ENCODE data around the gene CCDC197.

CCDC197 gene

DNA sequence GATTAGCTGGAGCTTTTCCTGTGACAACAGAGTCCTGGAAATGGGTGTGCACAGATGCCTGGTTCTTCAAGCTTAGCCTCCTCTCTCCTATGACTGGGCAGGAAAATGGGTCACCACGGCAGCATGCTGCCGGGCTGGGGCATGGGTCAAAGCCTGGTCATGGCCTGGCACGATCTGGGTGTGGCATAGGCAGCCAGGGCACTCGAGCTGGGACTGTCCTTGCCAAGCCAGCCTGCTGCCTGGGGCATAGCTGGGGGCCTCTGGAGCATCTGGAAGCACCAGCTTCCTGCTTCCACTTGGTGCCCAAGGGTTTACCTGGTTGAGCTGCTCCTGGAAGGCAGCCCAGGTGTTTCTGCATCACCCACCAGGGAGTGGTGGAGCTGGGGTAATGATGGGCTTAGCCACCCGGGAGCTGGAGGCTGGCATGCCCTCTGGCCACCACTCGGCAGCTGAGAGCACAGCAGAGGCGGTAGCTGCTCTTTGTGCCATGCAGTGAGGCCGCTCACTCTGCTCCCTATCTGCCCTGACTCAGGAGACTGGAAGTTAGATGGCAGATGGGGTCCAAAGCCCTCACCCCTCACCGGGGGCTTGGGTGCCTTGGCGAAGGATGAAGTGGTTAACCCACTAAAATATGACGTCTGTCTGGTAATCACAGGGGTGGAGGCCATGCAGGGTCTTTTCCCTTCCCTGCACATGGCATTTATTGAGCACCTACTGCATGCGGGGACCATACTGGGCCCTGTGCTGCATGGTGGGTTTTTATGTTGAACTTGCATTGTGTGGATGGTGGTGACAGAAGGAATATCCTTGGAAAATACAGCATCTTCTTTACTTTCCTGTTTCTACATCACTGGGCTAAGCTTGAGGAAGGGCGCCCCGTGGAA is 30.7 kb downstream of the CCDC197 start:
- no peak for DNase-seq

DNA sequence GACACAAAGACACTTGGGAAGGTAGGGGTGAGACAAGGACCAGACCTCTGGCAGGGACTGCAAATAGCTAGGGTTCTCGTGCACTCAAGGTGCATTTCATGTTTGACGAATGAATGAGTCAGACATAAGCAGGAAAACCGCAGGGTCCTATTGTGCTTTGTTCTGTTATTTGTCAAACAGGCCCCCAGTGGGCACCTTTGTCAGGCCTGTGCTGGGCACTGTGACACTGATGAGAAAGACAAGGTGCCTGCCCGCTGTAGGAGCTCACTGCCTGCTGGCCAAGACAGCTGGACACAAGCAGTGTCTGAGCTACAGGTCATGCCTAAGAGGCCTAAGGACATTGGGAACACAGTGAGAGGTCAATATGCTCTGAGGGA is 31.3 kb downstream of the CCDC197 start:
- DNase-seq: no peak

DNA sequence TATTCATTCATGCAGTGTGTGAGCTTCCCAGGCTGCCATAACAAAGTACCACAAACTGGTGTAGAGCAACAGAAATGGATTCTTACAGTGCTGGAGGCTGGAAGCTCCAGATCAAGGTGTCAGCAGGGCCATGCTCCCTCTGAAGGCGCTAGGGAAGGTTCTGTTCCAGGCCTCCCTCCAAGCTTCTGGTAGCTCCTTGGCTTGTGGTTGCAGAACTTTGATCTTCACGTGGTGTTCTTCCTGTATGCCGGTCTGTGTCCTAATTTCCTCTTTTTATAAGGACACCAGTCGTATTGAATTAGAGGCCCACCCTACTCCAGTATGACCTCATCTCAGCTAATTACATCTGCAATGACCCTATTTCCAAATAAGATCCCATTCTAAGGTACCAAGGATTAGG is 32.2 kb downstream of the CCDC197 start:
- no peak for DNase-seq

DNA sequence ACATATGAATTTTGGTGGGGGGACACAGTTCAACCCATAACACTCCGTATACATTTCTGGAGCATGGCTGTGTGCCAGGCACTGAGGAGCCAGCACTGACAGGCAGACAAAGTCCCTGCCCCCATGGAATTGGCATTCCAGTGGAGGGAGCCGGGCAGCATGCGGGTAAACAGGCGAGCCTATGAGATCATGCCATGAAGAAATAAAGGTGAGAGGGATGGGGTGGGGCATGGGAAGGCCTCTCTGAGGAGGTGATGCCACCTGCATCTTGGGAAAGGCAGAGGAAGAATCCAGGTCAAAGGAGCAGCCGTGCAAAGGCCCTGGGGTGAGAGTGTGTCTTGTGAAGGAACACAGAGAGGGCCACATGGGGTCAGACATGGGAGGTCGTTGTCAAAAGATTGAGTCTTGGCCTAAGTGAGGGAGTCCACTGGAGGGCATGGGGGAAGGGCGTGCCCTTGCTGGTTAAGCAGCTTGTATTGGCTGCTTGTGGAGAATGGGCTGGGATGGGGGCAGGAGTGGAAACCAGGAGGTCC is 32.6 kb downstream of the CCDC197 start:
- DNase-seq: no peak

DNA sequence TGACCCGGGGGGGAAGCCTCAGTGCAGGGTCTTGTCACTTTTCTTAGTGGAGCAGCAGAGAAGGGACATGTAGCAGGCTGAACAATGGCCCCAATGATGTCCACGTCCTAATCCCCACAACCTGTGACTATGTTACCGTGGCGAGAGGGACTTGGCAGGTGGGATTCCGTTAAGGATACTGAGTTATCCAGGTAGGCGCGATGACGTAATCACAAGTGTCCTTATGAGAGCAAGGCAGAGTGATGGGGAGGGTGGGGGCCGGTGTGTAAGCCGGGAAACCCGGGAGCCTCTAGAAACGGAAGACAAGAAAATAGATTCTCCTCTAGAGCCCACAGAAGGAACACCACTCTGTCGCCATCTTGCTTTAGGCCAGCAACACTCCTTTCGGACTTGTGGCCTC is 33.5 kb downstream of the CCDC197 start:
- DNase-seq: no peak

DNA sequence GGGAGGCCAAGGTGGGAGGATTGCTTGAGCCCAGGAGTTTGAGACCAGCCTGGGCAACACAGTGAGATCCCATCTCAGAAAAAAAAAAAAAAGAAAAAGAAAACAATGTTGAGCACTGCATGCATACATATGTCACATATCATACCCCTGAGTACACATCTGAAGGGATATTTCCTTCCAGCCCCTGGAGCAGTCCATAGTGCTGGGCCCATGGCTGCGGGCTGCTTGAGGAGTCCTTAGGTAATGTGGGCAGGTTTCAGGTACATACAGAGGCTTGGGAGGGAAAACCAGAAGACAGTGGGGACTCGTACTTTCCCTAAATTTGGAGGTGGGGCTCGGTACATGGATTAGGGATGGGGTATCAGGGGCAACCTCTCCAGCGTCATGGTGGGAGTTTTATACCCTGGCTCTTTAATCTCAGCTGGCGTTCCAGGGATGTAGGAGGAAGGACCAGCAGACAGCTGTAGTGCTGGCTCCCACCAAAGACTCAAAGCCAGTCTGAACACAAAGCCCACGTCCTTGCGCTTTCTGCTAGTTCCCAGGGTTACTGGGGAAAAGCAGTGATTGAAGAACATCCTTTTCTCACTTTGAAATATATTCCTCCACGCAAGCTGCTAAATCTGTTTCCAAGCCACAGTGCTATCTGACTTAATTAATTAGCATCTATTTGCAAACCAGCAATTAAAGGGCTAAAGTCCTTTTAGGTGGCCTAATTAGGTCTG is 34.2 kb downstream of the CCDC197 start:
- no peak for DNase-seq

DNA sequence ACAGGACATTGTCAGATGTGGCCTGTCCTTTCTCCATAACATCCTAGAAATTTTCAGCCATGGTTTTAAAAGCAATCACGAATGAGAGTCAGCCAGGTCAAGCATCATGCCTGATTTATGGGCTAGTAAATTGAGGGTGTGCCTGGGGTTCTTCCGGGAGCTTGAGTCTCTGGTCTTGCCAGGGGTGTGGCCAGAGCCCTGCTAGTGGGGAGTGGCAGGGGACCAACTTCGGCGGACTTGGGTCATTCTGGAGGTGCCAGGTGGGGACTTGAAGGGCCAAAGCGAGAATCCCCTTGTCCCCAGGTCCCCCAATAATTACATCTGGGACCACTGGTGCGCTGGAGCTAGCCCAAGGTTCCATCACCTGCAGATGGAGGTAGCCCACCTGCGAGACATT is 34.8 kb downstream of the CCDC197 start:
- no peak for DNase-seq

DNA sequence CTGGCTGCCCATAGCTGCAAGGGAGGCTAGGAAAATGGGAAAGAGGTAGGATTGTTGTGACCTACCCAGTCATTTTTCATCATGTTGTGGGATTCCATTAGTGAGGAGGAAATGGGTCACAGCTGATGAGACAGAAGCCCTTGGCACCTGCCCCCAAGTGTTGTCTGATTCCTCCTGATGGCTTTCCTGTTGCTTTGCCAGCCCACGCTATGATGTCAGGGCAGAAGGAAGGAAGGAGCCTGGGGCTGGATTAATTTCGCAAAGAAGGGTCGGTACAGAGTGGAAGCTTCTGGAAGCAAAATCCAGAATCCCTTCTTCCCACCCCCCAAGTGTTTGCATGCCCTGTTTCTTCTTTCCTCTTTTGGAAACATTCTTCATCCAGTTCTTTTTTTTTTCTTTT is 37.8 kb downstream of the CCDC197 start:
- no peak for DNase-seq

DNA sequence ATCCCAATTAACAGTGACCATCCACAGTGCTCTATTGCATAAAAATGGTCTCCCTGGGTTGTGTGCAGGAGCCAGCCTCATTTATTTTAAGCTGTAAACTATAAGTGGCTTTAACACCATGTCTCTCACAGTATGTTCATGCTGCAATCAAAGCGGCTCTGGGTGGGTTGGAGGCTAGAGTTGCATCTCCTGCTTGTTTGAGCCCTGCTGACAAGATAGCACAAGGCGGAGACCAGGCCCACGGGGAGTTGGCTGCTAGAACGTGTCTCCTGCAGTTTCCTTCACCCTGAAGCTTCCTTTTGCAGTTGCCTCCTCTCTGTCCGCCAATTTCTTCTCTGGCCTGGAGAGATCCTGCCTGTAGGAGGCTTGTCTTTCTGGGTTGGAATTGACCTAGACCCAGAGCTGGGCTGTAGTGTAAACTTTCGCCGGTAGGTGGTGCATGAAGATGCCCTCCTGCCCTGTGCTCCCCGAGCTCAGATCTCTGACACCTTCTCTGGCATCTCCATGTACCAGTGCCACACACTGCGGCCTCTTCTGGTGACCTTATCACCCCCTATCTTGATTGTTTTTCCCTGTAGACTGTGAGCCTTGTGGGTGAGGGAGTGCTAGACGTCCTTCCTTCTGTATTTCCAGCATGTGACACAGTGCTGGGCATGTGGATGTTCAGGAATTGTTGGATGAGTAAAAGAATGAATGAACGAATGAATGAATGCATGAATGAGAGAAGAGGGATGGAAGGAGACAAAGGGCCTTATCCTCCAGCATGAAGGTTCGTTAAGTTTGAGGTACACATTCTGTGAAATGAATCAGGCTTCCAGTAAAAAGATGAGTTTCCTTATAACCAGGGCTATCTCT is 39.4 kb downstream of the CCDC197 start:
- peak; percentile 41 to 70 (median 56) for DNase-seq

DNA sequence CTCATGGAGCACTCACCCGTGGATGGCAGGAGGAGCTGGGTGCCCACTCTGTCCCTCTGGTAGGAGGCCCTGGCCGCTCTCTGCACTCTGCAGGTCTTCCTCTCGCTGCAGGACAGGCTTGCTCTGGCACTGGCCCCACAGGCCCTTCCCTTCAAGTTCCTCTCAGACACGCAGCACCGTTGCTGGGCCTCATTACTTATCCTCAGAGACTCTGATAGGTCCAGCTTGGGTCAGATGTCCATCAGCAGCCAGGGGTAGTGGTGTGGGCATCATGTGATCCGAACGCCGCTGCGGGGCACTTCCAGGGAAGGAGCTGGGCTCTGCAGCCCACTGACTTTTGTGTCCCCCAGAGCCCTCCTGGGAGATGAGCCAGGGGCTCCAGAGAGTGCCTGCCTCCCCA is 40.9 kb downstream of the CCDC197 start:
- no peak for DNase-seq

DNA sequence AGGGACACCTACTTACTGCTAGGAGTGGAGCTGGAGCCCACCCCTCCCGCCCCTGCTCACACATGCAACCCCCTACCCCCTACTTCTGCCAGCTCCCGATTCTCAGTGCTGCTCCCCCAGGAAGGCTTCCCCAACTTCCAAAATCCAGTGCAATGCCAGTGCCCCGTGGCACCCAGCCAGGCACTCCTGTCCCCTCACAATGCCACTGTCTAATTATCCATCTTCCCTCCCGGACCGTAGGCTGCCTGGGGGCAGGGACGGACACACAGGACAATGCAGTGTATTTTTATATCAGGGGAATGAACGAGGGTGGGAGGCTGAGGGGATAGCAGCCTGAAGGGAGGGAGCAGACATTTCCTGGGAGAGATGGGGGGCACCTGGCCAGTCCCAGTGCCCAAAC is 41.4 kb downstream of the CCDC197 start:
- no peak for DNase-seq

DNA sequence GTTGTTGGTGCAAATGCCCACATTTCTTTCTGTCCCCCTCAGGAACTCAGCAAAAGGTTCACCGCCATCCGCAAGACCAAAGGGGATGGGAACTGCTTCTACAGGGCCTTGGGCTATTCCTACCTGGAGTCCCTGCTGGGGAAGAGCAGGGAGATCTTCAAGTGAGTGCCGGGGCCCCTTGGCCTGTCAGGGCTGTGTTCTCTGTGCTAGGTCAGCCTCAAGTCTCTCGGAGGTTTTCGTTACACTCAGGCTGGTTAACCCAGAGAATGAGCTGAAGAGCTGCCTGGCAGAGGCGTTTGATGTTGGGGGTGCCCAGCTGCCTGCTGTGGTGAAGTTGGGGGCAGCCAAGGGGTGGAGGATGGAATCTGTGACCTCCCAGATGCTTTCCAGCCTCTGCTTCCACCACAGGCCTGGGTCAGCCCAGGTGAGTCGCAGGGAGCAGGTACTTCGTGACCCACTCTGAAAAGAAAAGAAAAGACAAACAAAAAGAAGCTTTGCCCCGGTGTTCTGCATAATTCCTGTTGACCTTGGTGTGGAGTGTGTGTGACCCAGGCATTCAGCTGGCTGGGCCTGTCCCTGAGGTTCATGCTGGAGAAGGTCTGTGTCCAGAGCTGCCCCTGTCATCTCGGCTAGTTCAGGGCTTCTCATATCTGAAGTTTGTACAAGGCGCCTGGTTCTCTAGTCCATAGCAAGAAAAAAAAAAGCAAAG is 42.0 kb downstream of the CCDC197 start:
- DNase-seq: no peak

DNA sequence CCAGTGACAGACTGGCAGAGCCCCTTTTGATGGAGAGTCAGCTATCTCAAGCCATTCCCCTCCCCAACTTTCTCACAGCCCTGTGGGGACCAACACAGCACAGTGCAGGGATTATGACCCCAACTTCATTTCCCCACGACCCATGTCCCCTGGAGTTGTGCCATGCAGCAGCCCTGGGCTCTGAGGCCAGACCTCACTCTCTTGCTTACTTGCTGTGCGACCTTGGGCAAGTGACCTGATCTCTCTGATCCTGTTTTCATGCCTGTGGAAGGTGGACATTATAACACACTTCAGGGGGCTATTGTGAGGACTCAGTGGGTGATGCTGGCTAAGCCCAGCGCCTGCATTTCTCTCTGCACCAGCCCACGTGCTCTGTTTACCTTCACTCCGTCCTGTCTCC is 43.1 kb downstream of the CCDC197 start:
- no peak for DNase-seq

DNA sequence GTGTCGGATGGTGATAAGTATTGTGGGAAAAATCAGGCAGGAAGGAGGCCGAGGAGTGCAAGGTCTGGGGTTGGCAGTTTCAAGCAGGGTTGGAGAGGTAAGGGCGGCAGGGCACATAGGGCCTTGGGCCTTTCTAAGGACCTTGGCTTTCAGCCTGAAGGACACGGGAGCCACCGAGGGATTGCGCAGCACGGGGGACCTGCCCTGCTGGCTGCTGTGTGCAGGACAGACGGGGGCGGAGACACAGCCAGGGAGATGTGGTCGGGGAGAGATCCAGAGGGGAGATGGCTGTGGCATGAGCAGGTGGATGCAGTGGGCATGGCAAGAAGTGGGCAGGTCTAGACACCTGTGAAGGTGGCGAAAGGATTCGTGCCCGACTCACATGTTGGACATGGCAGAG is 43.7 kb downstream of the CCDC197 start:
- no peak for DNase-seq

DNA sequence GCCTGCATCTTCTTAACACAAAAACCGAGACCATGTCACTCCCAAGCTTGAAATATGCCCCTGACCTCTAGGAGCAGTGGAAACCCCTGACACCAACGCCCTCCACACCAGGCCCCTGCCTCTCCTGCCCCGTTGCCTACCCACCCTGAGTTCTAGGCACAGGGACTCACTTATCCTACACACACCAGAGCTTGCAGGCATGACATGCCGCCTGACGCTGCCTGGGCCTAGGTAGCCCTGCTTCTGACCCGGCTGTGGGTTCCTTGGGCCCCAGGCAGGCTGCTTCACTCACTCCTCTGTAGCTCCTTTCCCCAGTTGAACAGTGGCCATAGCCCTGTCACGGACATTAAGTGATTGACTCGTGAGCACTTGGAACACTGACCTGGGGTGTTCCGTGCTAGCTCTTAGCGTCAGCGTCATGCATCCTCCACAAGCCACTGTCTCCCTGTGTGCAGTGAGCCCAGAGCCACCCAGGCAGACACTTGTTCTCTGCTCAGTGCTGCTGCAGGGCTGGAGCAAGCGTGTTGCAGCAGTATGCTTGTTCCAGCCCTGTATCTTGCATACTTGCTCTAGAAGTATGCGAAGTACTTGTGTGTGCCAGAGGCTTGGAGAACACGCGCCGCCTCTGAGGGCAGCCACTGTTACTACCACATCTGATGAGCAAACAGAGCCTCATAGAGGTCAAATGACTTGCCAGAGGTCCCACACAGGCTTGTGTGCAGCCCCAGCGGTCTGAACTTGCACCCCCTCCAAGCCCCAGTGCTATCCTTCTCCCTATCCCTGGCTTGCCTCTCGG is 44.6 kb downstream of the CCDC197 start:
- no peak for DNase-seq

DNA sequence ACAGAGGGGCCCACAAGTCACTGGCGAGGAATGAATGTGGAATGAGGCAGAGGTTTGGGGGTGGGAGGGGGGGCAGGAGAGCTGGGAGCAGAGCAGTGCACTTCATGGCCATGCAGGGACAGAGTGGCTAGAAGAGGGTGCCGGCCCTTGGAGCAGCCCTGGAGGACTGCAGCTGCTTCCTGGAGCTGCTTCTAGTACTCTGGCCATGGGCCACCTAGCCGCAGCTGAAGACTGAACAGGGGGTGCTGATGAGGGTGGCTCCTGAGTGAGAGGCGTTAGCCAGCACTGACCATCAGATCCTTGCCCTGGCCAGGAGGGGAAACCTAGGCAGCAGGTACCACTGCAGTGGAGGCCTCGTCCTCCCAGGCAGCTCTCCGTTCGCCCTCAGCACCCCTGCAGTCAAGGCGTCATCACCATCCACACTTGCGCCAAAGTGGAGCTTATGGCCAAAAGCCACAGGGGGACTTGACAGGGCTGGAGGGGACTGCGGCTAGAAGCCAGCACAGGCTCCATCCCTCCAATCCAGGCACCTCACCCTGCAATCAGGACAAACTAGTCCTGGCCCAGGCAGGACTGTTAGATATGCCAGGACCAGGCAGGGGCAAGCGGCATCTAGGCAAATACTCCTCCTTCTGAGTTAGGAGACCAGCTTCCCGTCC is 45.5 kb downstream of the CCDC197 start:
- no peak for DNase-seq

DNA sequence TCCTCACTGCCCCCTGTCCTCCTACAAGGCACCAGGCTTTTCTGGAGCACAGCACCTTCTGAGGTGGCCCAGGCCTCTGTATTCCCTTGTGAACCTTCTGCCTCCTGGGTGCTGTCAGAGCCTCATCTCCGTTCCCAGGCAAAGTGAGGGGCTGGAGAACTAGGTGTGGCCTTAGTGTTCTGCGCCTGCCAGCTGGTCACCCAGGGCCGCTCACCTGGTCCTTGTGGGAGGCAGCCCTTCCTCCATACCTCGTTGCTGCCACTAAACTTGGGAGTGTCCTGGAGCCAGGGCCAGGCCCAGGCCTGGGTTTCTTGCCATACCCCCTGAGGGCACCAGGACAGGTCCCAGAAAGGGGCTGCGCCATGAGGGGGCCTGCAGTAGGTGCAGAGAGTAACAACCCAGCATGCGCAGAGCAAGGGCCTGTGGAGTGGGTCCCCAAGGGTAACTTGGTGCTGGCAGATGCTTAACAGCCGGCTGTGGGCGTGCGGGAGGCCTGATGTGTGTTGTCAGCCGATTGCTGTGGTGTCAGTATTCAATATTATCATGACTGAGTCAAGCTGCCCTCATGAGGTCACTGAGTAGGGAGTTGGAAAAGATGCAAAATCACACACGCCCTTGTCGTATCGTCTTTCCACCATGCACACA is 46.1 kb downstream of the CCDC197 start:
- no peak for DNase-seq

DNA sequence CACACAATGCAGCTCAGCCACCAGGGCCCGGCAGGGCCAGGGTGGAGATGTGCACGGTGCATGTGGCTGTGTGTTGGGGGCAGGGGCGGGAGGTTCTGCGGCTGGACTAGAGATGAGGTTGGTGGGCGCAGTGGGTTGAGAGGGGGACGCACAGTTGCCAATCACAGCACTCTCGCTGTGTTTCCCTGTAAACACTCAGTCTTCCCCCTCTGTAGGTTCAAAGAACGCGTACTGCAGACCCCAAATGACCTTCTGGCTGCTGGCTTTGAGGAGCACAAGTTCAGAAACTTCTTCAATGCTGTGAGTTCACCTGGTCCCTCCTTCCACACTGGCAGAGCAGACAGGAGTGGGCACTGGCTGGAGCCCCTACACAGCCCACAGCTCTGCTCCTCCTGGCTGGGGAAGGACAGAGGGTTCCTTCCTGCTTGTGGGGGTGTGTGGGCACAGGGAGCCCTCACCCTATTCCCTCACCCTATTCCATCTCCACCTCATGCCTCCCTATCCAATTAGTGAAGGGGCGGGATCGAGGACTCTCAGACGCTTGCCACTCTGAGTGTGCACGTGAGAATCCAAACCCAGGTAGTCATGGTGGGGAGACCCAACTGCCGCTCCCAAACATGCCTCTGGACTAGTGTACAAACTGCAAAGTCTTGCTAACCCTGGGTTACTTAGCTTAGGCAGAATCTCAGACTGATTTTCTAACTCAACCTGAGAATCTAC is 46.8 kb downstream of the CCDC197 start:
- DNase-seq: no peak

DNA sequence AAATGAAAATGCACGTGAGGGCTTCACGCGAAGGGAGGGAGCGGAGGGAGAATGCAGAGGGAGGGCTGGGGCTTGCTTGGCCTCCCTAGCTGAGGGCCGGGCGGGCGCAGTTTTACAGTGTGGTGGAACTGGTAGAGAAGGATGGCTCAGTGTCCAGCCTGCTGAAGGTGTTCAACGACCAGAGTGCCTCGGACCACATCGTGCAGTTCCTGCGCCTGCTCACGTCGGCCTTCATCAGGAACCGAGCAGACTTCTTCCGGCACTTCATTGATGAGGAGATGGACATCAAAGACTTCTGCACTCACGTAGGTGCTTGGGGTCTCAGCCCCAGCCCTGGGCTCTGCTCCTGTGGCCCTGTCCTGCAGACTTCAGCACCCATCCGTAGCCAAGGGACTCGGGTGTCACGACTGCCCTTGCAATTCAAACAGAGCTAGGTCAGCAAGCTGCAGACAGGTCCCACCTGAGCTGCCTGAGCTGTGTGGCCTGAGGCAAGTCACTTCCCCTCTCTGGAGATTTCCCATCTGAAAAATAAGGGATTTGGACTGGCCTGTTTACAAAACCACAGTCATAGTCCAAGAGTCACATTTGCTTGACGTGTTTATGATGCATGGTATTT is 47.5 kb downstream of the CCDC197 start:
- no peak for DNase-seq
